A549 (cell line): Measurements from ENCODE around the gene ZNF22. TPM values are rescaled to one million over a fixed set of nuclear protein-coding genes. Genes with fewer than 3 reads are reported as not detected.
A peak's percentile ranks its signal among the peaks of the same experiment; 100 is the strongest.

Experiments used
- ATAC-seq, 2 experiments: fragments of 200-7000 bp in 1 of 2; fragments of >200 bp in 1 of 2; cut with Nextera tagmentation in 1 of 2; cut with Tn5 transposase in 1 of 2; 3 replicates each; pipeline versions ENCODE4 v1.8.0 to v1.9.1; 2018 to 2020; ENCODE audit warnings: mild to moderate bottlenecking in 1 of 2, moderate library complexity in 1 of 2
- CTCF ChIA-PET: fragments of 300-600 bp; sonication (Branson Sonifier 250); formaldehyde crosslinking; extraction: SDS; loops from one replicate; lab custom pipeline; 2021; ENCODE audit warnings: antibody characterized with exemption, inconsistent platforms; lab: Yijun Ruan, JAX
- POLR2A ChIA-PET: fragments of 350-600 bp; formaldehyde crosslinking; extraction: SDS; loops from one replicate; lab custom pipeline; 2021; ENCODE audit warnings: antibody characterized with exemption, inconsistent platforms; lab: Yijun Ruan, JAX
- DNase-seq, 2 experiments: peaks; one replicate each; pipeline versions ENCODE4 v3.0.0 to v3.0.0-alpha.2; 2011 to 2016; ENCODE audit warnings: low read depth in 1 of 2, low spot score in 1 of 2
- FAIRE-seq: peaks from 2 replicates; lab custom pipeline; 2011; peaks lifted over from hg19 to GRCh38; lab: Jason Lieb, UNC
- H3K27ac ChIP-seq, 2 experiments: fragments of >200 bp; sonication (Bioruptor Twin); formaldehyde crosslinking; 3 replicates each; pipeline ENCODE4 v1.5.1; 2016 to 2017
- H3K4me1 ChIP-seq: fragments of >200 bp; sonication (Bioruptor Twin); formaldehyde crosslinking; 3 replicates; pipeline ENCODE4 v1.6.1; 2016
- H3K4me2 ChIP-seq: fragments of >200 bp; sonication (Bioruptor Twin); formaldehyde crosslinking; 3 replicates; pipeline ENCODE4 v1.6.1; 2016
- H3K4me3 ChIP-seq: fragments of >200 bp; sonication (Bioruptor Twin); formaldehyde crosslinking; 3 replicates; pipeline ENCODE4 v1.5.1; 2016
- H3K9me3 ChIP-seq: fragments of >200 bp; sonication (Bioruptor Twin); formaldehyde crosslinking; 3 replicates; pipeline ENCODE4 v1.6.1; 2016
- BHLHE40 ChIP-seq: IDR thresholded peaks from 2 replicates; pipeline ENCODE4 v1.6.1; 2012; ENCODE audit warnings: low read depth, low read length, inconsistent platforms
- CEBPB ChIP-seq, 2 experiments: fragments of >200 bp in 1 of 2; sonication (Bioruptor Twin) in 1 of 2; formaldehyde crosslinking in 1 of 2; IDR thresholded peaks; 2 replicates each; pipeline ENCODE4 v1.6.1; 2012 to 2016
- CHD4 ChIP-seq: fragments of 200-600 bp; sonication (generic); IDR thresholded peaks from 2 replicates; pipeline ENCODE4 v1.6.1; 2016; ENCODE audit warnings: antibody characterized with exemption, mild to moderate bottlenecking, borderline replicate concordance
- EHF ChIP-seq: fragments of 250-450 bp; sonication (Bioruptor Pico); IDR thresholded peaks from 2 replicates; pipeline ENCODE4 v1.5.0; 2020; ENCODE audit warnings: mild to moderate bottlenecking
- FOSB ChIP-seq: fragments of 250-450 bp; sonication (Bioruptor Pico); IDR thresholded peaks from 2 replicates; pipeline ENCODE4 v1.5.0; 2020; ENCODE audit warnings: mild to moderate bottlenecking, moderate library complexity
- FOSL2 ChIP-seq, 2 experiments: fragments of 450-650 bp in 1 of 2; fragments of >200 bp in 1 of 2; sonication (Bioruptor Twin) in 1 of 2; formaldehyde crosslinking; IDR thresholded peaks; 2 replicates each; pipeline versions ENCODE4 v1.5.0 to v1.6.1; 2016 to 2020; ENCODE audit warnings: mild to moderate bottlenecking in 1 of 2, moderate library complexity in 1 of 2
- HDAC2 ChIP-seq: fragments of 200-600 bp; sonication (generic); IDR thresholded peaks from 2 replicates; pipeline ENCODE4 v1.6.1; 2016
- HEYL ChIP-seq: fragments of 250-450 bp; sonication (Bioruptor Pico); IDR thresholded peaks from 2 replicates; pipeline ENCODE4 v1.8.0; 2021; ENCODE audit warnings: mild to moderate bottlenecking, moderate library complexity
- HOXA7 ChIP-seq: fragments of 250-450 bp; sonication (Bioruptor Pico); IDR thresholded peaks from 2 replicates; pipeline ENCODE4 v1.5.0; 2020; ENCODE audit warnings: mild to moderate bottlenecking, moderate library complexity
- HOXB5 ChIP-seq: fragments of 250-450 bp; sonication (Bioruptor Pico); IDR thresholded peaks from 2 replicates; pipeline ENCODE4 v1.5.0; 2020; ENCODE audit warnings: mild to moderate bottlenecking, moderate library complexity
- MAZ ChIP-seq: fragments of 150-350 bp; IDR thresholded peaks from 2 replicates; pipeline ENCODE4 v1.6.1; 2014; ENCODE audit warnings: antibody characterized with exemption, low read depth, low read length, borderline replicate concordance
- NFE2L2 ChIP-seq: fragments of 150-350 bp; conservative IDR thresholded peaks from 2 replicates; pipeline ENCODE4 v1.6.1; 2014; ENCODE audit warnings: low read length
- NPAS2 ChIP-seq: fragments of 250-450 bp; sonication (Bioruptor Pico); IDR thresholded peaks from 2 replicates; pipeline ENCODE4 v1.8.0; 2022; ENCODE audit warnings: mild to moderate bottlenecking, moderate library complexity, borderline replicate concordance
- PBX3 ChIP-seq: IDR thresholded peaks from 2 replicates; pipeline ENCODE4 v1.6.1; 2012
- RCOR1 ChIP-seq: fragments of 150-350 bp; IDR thresholded peaks from 2 replicates; pipeline ENCODE4 v1.6.1; 2014; ENCODE audit warnings: antibody characterized with exemption, low read length, low read depth
- TP53 ChIP-seq: fragments of 250-450 bp; sonication (Bioruptor Pico); IDR thresholded peaks from 2 replicates; pipeline ENCODE4 v1.5.0; 2021; ENCODE audit warnings: mild to moderate bottlenecking, moderate library complexity
- ZSCAN20 ChIP-seq: fragments of 250-450 bp; sonication (Bioruptor Pico); IDR thresholded peaks from 2 replicates; pipeline ENCODE4 v1.8.0; 2022; ENCODE audit warnings: mild to moderate bottlenecking, moderate library complexity
- WGBS: methylation state at CpG from one replicate; pipeline ENCODE4 v1.1.6; 2017; ENCODE audit errors: missing lambda C conversion rate; 5-methylcytosine and 5-hydroxymethylcytosine counted together
- polyA plus RNA-seq, 4 experiments: library from polyadenylated mRNA; depleted of rRNA in 3 of 4; stranded (reverse); fragments of >200 nt; fragmentation: RNase III in 1 of 4; extraction: RNeasy Plus Mini Kit Qiagen cat#74134 plus additional on column Dnase treatment in 1 of 4; gene quantifications; 2 replicates in 3 of 4; 3 replicates in 1 of 4; pipeline ENCODE4 v1.2.3, GENCODE V29; 2011 to 2017
- TF ChIP-seq, protein P1 (sequence below): fragments of 150-350 bp; IDR thresholded peaks from 2 replicates; pipeline ENCODE4 v1.6.1; 2014; ENCODE audit warnings: low read depth, mild to moderate bottlenecking, low read length
- TF ChIP-seq, protein P2 (sequence below): fragments of 250-450 bp; sonication (Bioruptor Pico); IDR thresholded peaks from 2 replicates; pipeline ENCODE4 v1.5.0; 2021; ENCODE audit warnings: mild to moderate bottlenecking, moderate library complexity, borderline replicate concordance

ZNF22 gene
- polyA plus RNA-seq, 2 of the 4 experiments (the other 2 are of a cell fraction) = 8.5 to 13.0 TPM

GRCh38 chr10:44956717-44957706, 43.7 kb upstream of the ZNF22 start:
- CTCF ChIA-PET = interaction anchor here (0.7 to 2.3 kb wide), 4 partner anchors 17 to 51 kb away, joined by 3 to 8 read pairs (median 3); no protein-coding TSS in a partner anchor
- no peak overlapping the region for H3K4me2 ChIP-seq
- peaks cover 12% of the 10 kb centered on the region; the same call in 2 of the 3 replicates for H3K4me1 ChIP-seq

DNA sequence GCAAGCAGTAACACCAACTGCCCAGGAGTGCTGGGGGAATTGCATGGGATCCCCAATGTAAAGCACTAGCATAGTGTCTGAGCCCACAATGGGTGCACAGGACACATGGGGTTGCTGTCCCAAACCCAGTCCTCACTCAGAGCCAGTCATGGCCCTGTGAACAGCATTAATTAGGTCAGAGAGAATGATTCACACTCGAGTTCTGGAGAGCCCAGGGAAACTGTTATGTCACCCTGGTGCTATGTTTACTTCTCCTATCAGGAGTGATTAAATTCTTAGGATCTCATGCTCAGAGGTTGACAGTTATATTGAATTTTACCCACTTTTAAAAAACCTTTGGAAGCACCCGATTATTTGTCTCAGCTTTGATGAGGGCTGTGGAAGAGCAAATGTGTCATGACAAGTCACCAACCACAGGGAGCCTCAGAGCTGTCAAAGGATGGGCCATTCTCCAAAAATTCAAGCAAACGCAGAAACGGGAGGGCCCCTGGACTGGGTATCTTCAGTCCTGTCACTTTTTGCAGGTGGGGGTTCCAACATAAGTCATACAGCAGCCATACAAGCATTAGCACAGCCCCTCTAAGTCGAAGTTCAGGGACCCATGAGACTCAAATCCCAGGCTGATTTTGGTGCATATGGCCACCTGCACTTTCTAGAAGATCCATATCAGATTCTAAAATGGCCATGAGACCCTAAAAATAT, 42.4 kb upstream of the ZNF22 start:
- DNase-seq (no peak), ATAC-seq (no peak), FAIRE-seq (no peak)
- WGBS = 45% methylated on average over 5 of the region's 5 CpGs
- CTCF ChIA-PET = interaction anchor here (2.3 kb wide), 1 partner anchor 26 kb away, joined by 8 read pairs; no protein-coding TSS in a partner anchor
- POLR2A ChIA-PET = interaction anchor here (1.0 to 2.8 kb wide), 2 partner anchors 11 to 20 kb away, joined by 3 to 12 read pairs; partner anchors contain the start of gene DEPP1
- Histone ChIP-seq H3K4me3 (peak overlapping the region; percentile 53), H3K27ac (peak overlapping the region; percentile 86), H3K9me3 (no peaks in the 10 kb centered on the region), H3K4me1 (peaks cover 12% of the 10 kb centered on the region; the same call in 2 of the 3 replicates), H3K4me2 (peak overlapping the region; percentile 92)
- no peak for TF ChIP-seq ZSCAN20 (CRISPR knock-in tag)
- no peak for TF ChIP-seq FOSB (CRISPR knock-in tag)
- TF ChIP-seq CHD4 = no peak

More at GRCh38 chr10:44956717-44957706, 43.7 kb upstream of the ZNF22 start:
- ATAC-seq (no peak), DNase-seq (no peak), FAIRE-seq (no peak)
- TF ChIP-seq PBX3 (no peak), FOSL2 (IDR thresholded peaks at IDR 0.05) (no peak), FOSL2 (CRISPR knock-in tag; IDR thresholded peaks at IDR 0.05) (no peak), HOXA7 (CRISPR knock-in tag) (no peak), HOXB5 (CRISPR knock-in tag) (no peak), HDAC2 (no peak), EHF (CRISPR knock-in tag) (no peak), NPAS2 (CRISPR knock-in tag) (no peak), CEBPB (IDR thresholded peaks at IDR 0.05) (no peak), NFE2L2 (no peak), MAZ (no peak), HEYL (no peak), FOSB (CRISPR knock-in tag) (no peak), TP53 (CRISPR knock-in tag) (no peak), BHLHE40 (no peak), RCOR1 (no peak)
- TF ChIP-seq, protein P1, sequence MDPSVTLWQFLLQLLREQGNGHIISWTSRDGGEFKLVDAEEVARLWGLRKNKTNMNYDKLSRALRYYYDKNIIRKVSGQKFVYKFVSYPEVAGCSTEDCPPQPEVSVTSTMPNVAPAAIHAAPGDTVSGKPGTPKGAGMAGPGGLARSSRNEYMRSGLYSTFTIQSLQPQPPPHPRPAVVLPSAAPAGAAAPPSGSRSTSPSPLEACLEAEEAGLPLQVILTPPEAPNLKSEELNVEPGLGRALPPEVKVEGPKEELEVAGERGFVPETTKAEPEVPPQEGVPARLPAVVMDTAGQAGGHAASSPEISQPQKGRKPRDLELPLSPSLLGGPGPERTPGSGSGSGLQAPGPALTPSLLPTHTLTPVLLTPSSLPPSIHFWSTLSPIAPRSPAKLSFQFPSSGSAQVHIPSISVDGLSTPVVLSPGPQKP = no peak
- TF ChIP-seq, protein P2, sequence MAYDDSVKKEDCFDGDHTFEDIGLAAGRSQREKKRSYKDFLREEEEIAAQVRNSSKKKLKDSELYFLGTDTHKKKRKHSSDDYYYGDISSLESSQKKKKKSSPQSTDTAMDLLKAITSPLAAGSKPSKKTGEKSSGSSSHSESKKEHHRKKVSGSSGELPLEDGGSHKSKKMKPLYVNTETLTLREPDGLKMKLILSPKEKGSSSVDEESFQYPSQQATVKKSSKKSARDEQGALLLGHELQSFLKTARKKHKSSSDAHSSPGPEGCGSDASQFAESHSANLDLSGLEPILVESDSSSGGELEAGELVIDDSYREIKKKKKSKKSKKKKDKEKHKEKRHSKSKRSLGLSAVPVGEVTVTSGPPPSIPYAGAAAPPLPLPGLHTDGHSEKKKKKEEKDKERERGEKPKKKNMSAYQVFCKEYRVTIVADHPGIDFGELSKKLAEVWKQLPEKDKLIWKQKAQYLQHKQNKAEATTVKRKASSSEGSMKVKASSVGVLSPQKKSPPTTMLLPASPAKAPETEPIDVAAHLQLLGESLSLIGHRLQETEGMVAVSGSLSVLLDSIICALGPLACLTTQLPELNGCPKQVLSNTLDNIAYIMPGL (CRISPR knock-in tag) = no peak
- Histone ChIP-seq H3K9me3 (no peaks in the 10 kb centered on the region), H3K27ac (no peak overlapping the region), H3K4me3 (no peak overlapping the region)
- WGBS = 91% methylated on average over 4 of the region's 4 CpGs
- POLR2A ChIA-PET = interaction anchor here (2.8 kb wide), 1 partner anchor 22 kb away, joined by 12 read pairs; the partner anchor contains the start of gene DEPP1
